Measurements from ENCODE around the gene SCN3B.
A peak's percentile ranks its signal among the peaks of the same experiment; 100 is the strongest.

The SCN3B gene

GRCh38 chr11:123653827-123654565, 428 bp downstream of the SCN3B start:
- DNase-seq = peak; percentile 53

GRCh38 chr11:123653483-123653826, 969 bp downstream of the SCN3B start:
- no peak for DNase-seq

GRCh38 chr11:123652599-123652998, 1.8 kb downstream of the SCN3B start:
- DNase-seq = no peak

- DNase-seq = no peak
Measured at GRCh38 chr11:123650901-123651300, 3.5 kb downstream of the SCN3B start.

- no peak for DNase-seq
Measured at GRCh38 chr11:123645286-123645975, 9.0 kb downstream of the SCN3B start.

GRCh38 chr11:123642435-123642834, 12.0 kb downstream of the SCN3B start:
- DNase-seq = no peak

- no peak for DNase-seq
Measured at GRCh38 chr11:123641495-123641840, 13.0 kb downstream of the SCN3B start.

- DNase-seq = peak; percentile 31
Measured at GRCh38 chr11:123640677-123641494, 13.5 kb downstream of the SCN3B start.

GRCh38 chr11:123640029-123640428, 14.4 kb downstream of the SCN3B start:
- DNase-seq = no peak

- no peak for DNase-seq
Measured at GRCh38 chr11:123630126-123630608, 24.3 kb downstream of the SCN3B start.

GRCh38 chr11:123628936-123629683, 25.3 kb downstream of the SCN3B start:
- DNase-seq = no peak

GRCh38 chr11:123624974-123625373, 29.4 kb downstream of the SCN3B start:
- no peak for DNase-seq

GRCh38 chr11:123622576-123622975, 31.8 kb downstream of the SCN3B start:
- no peak for DNase-seq

- DNase-seq = peak; percentile 11
Measured at GRCh38 chr11:123616505-123617198, 37.8 kb downstream of the SCN3B start.

GRCh38 chr11:123611698-123612097, 42.7 kb downstream of the SCN3B start:
- no peak for DNase-seq

GRCh38 chr11:123608945-123609344, 45.5 kb downstream of the SCN3B start:
- DNase-seq = no peak

GRCh38 chr11:123608371-123608770, 46.1 kb downstream of the SCN3B start:
- DNase-seq = no peak

- DNase-seq = no peak
Measured at GRCh38 chr11:123607781-123608180, 46.6 kb downstream of the SCN3B start.

GRCh38 chr11:123603666-123604065, 50.8 kb downstream of the SCN3B start:
- DNase-seq = no peak

GRCh38 chr11:123601743-123602142, 52.7 kb downstream of the SCN3B start:
- no peak for DNase-seq

- peak; percentile 50 for DNase-seq
Measured at GRCh38 chr11:123601136-123601535, 53.3 kb downstream of the SCN3B start.

GRCh38 chr11:123597859-123598258, 56.6 kb downstream of the SCN3B start:
- no peak for DNase-seq
